Omental fat pad (tissue), 4 donors: ENCODE data around the gene SUN3. TPM values are rescaled to one million over a fixed set of nuclear protein-coding genes. Genes with fewer than 3 reads are reported as not detected.
A peak's percentile ranks its signal among the peaks of the same experiment; 100 is the strongest.
"Not testable (repeated sequence)": the region's sequence is repeated elsewhere in the genome, so short reads cannot be mapped to it uniquely, and the experiment has no call there.

Experiments used
- ATAC-seq: fragments of 150-250 bp; one replicate; pipeline ENCODE4 v1.9.1; 2016; ENCODE audit warnings: mild to moderate bottlenecking, moderate library complexity; ENCODE audit not compliant: low FRiP score
- DNase-seq: peaks from one replicate; pipeline ENCODE4 v3.0.0-alpha.2; 2019; ENCODE audit warnings: low spot score
- total RNA-seq, 4 donors: library from RNA; depleted of rRNA; stranded (reverse); fragments of >200 nt; gene quantifications; one replicate each; pipeline ENCODE4 v1.1.0, GENCODE V29; 2016
- TF ChIP-seq, protein P1 (sequence below), 3 donors: fragments of 450-650 bp; IDR thresholded peaks; one replicate each; pipeline ENCODE4 v1.5.1; 2016 to 2017; ENCODE audit warnings: antibody characterized with exemption in 3 of 3, mild to moderate bottlenecking in 3 of 3, moderate library complexity in 2 of 3

The SUN3 gene
- total RNA-seq, 4 donors from 2014 or later: not detected

DNA sequence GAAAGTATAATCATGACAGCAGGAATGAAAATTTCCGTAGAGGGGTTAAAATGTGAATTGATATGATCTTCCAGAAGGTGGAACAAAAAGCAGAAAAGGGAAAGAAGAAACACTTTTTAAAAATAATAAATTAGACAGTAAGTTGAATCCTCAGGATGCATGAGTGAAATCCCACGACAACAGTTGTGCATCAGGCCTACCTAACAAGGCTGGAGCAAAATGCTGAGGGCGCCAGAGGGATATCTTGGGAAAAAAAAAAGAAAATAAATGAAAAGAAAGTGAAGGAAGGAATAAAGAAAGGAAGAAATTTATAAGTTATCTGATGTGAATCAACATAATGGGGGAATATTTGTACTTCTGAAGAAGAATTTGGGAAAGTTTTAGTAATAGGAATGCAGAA lies 36.5 kb downstream of the SUN3 start:
- ATAC-seq (no peak), DNase-seq (no peak)

DNA sequence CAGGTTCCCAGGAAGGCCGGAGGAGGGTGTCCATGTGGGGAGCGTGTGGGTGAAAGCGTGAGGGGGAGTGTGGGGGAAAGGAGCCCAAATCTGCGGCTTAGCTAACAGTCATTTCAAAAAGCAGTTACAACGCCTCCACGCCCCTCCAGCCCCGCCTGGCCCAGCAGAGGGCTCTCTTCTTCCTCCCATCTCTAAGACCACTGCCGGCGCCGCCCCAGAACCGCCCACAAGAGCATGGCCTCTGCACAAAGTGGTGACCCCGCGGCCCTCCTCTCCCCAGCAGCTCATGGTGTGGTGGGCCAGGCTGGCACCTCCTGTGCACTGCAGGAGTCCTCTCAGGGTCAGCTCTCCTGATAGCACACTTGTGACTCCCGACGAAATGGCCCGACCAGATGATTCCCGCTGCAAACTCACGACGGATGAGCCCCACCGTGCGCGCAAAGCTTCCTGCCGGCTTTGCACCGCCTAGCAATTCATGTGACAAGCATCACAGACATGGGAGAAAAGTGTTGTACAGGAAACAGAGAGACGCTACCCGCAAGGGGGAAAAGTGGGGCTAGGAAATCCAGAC lies 37.1 kb downstream of the SUN3 start:
- ATAC-seq: peak; percentile 98
- DNase-seq: peak; percentile 64
- TF ChIP-seq, protein P1, sequence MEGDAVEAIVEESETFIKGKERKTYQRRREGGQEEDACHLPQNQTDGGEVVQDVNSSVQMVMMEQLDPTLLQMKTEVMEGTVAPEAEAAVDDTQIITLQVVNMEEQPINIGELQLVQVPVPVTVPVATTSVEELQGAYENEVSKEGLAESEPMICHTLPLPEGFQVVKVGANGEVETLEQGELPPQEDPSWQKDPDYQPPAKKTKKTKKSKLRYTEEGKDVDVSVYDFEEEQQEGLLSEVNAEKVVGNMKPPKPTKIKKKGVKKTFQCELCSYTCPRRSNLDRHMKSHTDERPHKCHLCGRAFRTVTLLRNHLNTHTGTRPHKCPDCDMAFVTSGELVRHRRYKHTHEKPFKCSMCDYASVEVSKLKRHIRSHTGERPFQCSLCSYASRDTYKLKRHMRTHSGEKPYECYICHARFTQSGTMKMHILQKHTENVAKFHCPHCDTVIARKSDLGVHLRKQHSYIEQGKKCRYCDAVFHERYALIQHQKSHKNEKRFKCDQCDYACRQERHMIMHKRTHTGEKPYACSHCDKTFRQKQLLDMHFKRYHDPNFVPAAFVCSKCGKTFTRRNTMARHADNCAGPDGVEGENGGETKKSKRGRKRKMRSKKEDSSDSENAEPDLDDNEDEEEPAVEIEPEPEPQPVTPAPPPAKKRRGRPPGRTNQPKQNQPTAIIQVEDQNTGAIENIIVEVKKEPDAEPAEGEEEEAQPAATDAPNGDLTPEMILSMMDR (IDR thresholded peaks at IDR 0.05): no peak

More for the DNA sequence above, 36.5 kb downstream of the SUN3 start:
- TF ChIP-seq, protein P1 (IDR thresholded peaks at IDR 0.05): no peak

DNA sequence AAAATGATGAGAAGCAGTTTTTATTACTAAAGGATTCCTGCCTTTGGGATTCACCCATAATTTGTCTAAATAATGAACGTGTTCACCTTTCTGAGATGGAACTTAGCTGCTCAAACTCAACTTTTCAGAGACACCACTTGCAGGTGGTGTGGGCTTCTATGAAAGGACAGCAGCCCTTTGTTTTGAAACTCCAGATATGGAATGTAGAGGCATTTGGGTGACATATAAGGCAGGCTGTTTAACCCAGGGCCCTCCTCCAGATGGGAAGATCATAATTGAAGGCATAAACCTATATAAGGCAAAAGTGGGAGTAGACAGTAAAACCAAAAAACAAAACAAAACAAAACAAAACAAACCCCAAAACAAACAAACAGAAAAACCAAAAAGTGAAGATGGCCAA lies 37.6 kb downstream of the SUN3 start:
- DNase-seq: no peak
- ATAC-seq: peak; percentile 35
- TF ChIP-seq, protein P1 (IDR thresholded peaks at IDR 0.05): no peak

DNA sequence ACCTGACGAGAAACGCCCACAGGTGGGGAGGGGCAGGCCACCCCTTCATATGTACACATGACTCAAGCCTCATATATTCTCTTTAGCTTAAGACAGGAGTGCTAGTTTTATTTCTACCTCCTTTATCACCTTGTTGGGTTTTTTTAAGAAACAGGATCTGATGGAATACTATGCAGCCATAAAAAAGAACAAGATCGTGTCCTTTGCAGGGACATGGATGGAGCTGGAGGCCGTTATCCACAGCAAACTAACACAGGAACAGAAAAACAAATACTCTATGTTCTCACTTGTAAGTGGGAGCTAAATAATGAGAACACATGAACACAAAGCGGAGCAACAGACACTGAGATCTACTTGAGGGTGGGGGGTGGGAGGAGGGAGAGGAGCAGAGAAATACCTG lies 38.3 kb downstream of the SUN3 start:
- TF ChIP-seq, protein P1 (IDR thresholded peaks at IDR 0.05): no peak
- ATAC-seq (no peak), DNase-seq (no peak)

DNA sequence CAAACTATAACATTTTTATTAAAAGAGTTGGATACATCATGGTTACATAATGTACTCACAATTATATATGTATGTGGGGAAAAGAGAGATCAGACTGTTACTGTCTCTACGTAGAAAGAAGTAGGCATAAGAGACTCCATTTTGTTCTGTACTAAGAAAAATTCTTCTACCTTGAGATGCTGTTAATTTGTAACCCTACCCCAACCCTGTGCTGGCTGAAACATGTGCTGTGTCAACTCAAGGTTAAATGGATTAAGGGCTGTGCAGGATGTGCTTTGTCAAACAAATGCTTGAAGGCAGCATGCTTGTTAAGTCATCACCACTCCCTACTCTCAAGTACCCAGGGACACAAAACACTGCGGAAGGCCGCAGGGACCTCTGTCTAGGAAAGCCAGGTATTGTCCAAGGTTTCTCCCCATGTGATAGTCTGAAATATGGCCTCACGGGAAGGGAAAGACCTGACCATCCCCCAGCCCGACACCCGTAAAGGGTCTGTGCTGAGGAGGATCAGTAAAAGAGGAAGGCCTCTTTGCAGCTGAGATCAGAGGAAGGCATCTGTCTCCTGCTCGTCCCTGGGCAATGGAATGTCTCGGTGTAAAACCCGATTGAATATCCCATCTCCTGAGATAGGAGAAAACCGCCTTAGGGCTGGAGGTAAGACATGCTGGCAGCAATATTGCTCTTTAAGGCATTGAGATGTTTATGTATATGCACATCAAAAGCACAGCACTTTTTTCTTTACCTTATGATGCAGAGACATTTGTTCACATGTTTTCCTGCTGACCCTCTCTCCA lies 39.1 kb downstream of the SUN3 start:
- not testable (repeated sequence) for DNase-seq, ATAC-seq

DNA sequence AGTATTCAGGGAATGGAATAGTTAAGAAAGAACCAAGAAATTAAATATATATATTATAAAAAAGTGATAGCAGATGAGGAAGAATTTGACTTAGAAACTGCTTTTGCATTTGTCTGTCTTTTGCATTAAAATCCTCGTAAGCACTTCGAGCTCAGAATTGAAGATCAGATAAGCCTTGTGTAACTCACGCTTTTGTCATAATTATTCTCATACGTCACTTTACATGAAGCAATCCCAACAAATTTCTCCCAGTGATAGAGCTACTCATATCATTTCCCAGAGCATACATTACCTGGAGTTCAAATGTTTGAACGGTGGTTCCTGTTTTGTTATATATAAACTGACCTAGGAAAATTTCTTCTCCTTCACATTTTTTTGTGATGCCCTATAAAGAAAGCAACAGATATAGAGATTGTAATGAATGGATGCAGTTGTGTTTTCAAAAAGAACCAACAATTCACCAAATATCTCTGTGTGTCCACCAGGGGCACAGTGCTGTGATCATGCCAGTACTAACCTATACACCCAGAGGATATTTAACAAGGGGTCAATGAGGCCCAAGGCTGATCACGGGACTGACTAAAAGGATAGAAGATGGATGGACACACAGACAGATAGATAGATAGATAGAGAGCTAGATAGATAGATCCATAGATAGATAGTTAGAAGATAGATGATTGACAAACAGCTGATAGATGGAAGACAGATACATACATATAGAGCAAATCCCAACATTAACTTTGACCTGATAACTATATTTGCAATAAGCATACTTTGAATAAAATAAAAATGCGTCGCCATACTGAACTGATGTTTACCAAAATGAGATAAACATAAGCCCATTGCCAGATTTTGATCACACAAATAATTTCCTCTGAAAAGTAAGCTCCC lies 40.2 kb downstream of the SUN3 start:
- no peak for ATAC-seq
- TF ChIP-seq, protein P1 (IDR thresholded peaks at IDR 0.05): no peak
- DNase-seq: no peak

DNA sequence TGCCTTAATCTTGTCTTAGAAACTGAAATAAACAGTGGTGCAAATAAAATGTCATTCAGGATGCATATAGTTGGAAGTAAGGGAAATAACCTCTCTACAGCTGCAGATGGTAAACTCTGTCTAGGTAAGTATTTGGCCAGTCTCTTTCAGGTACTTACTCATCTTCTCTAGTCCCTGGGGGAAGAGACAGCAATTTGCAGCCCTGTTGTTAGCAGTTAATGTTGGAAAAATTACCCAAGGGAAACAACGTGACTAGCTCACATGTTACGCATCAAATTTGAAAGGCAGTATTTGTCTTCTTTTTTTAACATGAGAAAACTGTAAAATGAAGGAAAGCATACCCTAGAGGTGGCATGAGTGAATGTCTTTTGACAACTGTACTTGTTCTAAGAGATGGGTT lies 46.3 kb downstream of the SUN3 start:
- no peak for ATAC-seq
- no peak for DNase-seq
- TF ChIP-seq, protein P1 (IDR thresholded peaks at IDR 0.05): no peak

DNA sequence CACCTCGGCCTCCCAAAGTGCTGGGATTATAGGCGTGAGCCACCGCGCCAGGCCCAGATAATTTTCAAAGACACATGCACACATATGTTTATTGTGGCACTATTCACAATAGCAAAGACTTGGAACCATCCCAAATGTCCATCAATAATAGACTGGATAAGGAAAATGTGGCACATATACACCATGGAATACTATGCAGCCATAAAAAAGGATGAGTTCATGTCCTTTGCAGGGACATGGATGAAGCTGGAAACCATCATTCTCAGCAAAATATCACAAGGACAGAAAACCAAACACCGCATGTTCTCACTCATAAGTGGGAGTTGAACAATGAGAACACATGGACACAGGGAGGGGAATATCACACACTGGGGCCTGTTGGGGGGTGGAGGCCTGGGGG lies 48.3 kb downstream of the SUN3 start:
- ATAC-seq, DNase-seq: not testable (repeated sequence)
